GM21576 (cell line): ENCODE measurements around the gene LRRC36.
"Not testable (repeated sequence)": the region's sequence is repeated elsewhere in the genome, so short reads cannot be mapped to it uniquely, and the experiment has no call there.

Experiments
- ATAC-seq: cut with Tn5 transposase; IDR thresholded peaks from one replicate; pipeline ENCODE4 v1.9.1; 2021; ENCODE audit warnings: mild to moderate bottlenecking, moderate library complexity; ENCODE audit not compliant: unreplicated experiment

LRRC36 gene

GRCh38 chr16:67341250-67341649, 14.6 kb downstream of the LRRC36 start:
- ATAC-seq: no peak

- ATAC-seq: no peak
These were observed 16.0 kb downstream of the LRRC36 start for GRCh38 chr16:67342616-67343015.

- no peak for ATAC-seq
These were observed 18.8 kb downstream of the LRRC36 start for GRCh38 chr16:67345401-67345800.

GRCh38 chr16:67346341-67346740, 19.7 kb downstream of the LRRC36 start:
- ATAC-seq: no peak

- ATAC-seq: no peak
These were observed 22.6 kb downstream of the LRRC36 start for GRCh38 chr16:67349172-67349571.

GRCh38 chr16:67350324-67350723, 23.7 kb downstream of the LRRC36 start:
- no peak for ATAC-seq

GRCh38 chr16:67352463-67352862, 25.8 kb downstream of the LRRC36 start:
- not testable (repeated sequence) for ATAC-seq

GRCh38 chr16:67356396-67356795, 29.8 kb downstream of the LRRC36 start:
- no peak for ATAC-seq

- ATAC-seq: no peak
These were observed 30.9 kb downstream of the LRRC36 start for GRCh38 chr16:67357561-67357960.

- not testable (repeated sequence) for ATAC-seq
These were observed 33.1 kb downstream of the LRRC36 start for GRCh38 chr16:67359540-67360269.

- no peak for ATAC-seq
These were observed 34.4 kb downstream of the LRRC36 start for GRCh38 chr16:67361038-67361437.

GRCh38 chr16:67364600-67365235, 38.1 kb downstream of the LRRC36 start:
- ATAC-seq: no peak

GRCh38 chr16:67370661-67371060, 44.0 kb downstream of the LRRC36 start:
- no peak for ATAC-seq

GRCh38 chr16:67372664-67373063, 46.0 kb downstream of the LRRC36 start:
- ATAC-seq: no peak

GRCh38 chr16:67376012-67376411, 49.4 kb downstream of the LRRC36 start:
- ATAC-seq: not testable (repeated sequence)

GRCh38 chr16:67378642-67379041, 52.0 kb downstream of the LRRC36 start:
- ATAC-seq: no peak

GRCh38 chr16:67383284-67383683, 56.7 kb downstream of the LRRC36 start:
- ATAC-seq: no peak

GRCh38 chr16:67384778-67385510, 58.3 kb downstream of the LRRC36 start:
- ATAC-seq: no peak

- ATAC-seq: no peak
These were observed 60.3 kb downstream of the LRRC36 start for GRCh38 chr16:67386861-67387455.

- ATAC-seq: no peak
These were observed 61.0 kb downstream of the LRRC36 start for GRCh38 chr16:67387479-67388079.

- no peak for ATAC-seq
These were observed 61.6 kb downstream of the LRRC36 start for GRCh38 chr16:67388191-67388590.
